Peyer's patch (tissue), 4 donors: ENCODE measurements around the gene VWA5A.

ENCODE experiments used
- POLR2A ChIP-seq, 2 donors: fragments of 450-650 bp; IDR thresholded peaks; one replicate each; pipeline ENCODE4 v1.5.1; 2017; ENCODE audit warnings: antibody characterized with exemption in 2 of 2, mild to moderate bottlenecking in 2 of 2, moderate library complexity in 2 of 2
- TF ChIP-seq, protein P1 (sequence below), 6 experiments: fragments of 450-650 bp in 4 of 6; fragments of 200-600 bp in 2 of 6; sonication (generic) in 1 of 6; IDR thresholded peaks; one replicate each; pipeline ENCODE4 v1.5.1; 2017 to 2019; ENCODE audit warnings: antibody characterized with exemption in 6 of 6, mild to moderate bottlenecking in 3 of 6, moderate library complexity in 1 of 6

GRCh38 chr11:124120891-124121290, 5.6 kb downstream of the VWA5A start:
- TF ChIP-seq, protein P1, sequence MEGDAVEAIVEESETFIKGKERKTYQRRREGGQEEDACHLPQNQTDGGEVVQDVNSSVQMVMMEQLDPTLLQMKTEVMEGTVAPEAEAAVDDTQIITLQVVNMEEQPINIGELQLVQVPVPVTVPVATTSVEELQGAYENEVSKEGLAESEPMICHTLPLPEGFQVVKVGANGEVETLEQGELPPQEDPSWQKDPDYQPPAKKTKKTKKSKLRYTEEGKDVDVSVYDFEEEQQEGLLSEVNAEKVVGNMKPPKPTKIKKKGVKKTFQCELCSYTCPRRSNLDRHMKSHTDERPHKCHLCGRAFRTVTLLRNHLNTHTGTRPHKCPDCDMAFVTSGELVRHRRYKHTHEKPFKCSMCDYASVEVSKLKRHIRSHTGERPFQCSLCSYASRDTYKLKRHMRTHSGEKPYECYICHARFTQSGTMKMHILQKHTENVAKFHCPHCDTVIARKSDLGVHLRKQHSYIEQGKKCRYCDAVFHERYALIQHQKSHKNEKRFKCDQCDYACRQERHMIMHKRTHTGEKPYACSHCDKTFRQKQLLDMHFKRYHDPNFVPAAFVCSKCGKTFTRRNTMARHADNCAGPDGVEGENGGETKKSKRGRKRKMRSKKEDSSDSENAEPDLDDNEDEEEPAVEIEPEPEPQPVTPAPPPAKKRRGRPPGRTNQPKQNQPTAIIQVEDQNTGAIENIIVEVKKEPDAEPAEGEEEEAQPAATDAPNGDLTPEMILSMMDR (IDR thresholded peaks at IDR 0.05): no peak
- TF ChIP-seq POLR2A (IDR thresholded peaks at IDR 0.05): no peak
